Pulmonary artery endothelial cell (primary cell): ENCODE results near the gene ZNF644. TPM values are rescaled to one million over a fixed set of nuclear protein-coding genes. Genes with fewer than 3 reads are reported as not detected.
A peak's percentile ranks its signal among the peaks of the same experiment; 100 is the strongest.

ENCODE experiments used
- DNase-seq: peaks from one replicate; pipeline ENCODE4 v3.0.0-alpha.2; 2011; ENCODE audit warnings: low read depth, low spot score
- total RNA-seq: library from RNA; depleted of rRNA; stranded (reverse); fragments of >200 nt; gene quantifications from 2 replicates; pipeline ENCODE4 v1.2.3, GENCODE V29; 2014

Gene ZNF644
- total RNA-seq, 1 donor from 2014 or later = 47.5 TPM

GRCh38 chr1:91022518-91022929, 689 bp upstream of the ZNF644 start:
- DNase-seq = no peak

- DNase-seq = peak; percentile 63
These were observed 709 bp downstream of the ZNF644 start for GRCh38 chr1:91020967-91021685.

DNA sequence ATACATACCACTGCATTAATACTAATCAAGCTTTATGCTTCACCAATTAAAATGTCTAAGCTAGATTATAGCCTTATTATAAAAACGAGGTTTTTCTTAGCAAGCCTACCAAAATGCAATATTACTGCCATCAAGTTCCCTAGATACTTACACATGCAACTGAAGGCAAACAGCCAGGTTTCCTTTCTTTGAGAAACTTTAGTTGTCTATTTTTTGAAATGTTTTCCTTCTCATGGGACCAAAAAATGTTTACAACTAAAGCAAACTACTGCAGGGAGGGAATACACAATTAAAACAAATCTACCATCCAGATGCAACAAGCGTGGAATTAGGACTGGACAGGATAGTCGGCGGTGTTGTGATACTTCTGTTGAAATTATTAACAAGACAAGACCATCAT, 1.3 kb downstream of the ZNF644 start:
- no peak for DNase-seq

DNA sequence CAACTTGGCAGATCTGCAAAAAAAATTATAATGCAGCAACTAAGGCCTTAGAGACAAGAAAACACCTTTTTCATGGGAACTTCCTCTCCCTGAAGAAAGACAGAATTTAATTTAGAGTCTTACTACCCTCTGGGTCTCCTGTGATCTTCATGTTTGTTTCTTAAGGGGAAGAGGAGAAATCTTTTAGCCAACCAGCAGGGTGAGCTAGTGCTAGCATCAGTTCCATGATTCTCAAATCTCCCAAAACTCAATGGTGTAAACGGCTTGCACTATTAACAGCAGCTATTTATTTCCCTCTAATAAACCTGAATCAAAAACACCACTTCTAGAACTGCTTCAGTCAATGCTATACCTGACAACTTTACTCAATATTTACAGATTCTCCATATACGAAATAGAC, 3.8 kb downstream of the ZNF644 start:
- DNase-seq = no peak

GRCh38 chr1:91015794-91016550, 5.9 kb downstream of the ZNF644 start:
- DNase-seq = no peak

- no peak for DNase-seq
These were observed 6.5 kb downstream of the ZNF644 start for GRCh38 chr1:91015358-91015780.

DNA sequence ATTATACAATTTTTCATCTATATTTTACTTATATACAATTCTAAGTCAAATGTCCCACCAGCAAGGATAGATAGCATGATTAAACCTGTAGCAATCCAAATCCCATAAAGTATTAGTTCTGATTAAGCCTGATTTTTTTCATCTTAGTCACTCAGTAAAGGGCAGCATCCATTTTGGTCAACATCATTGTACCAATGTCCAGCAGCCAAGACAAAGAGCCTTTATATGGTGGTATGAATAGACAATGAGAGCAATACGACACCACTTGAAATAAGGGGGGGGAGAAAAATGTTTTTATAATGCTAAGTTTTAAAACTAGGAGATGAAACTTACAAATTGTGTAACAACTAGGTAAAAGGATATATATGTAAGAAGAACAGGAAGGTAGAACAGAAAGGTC, 7.4 kb downstream of the ZNF644 start:
- no peak for DNase-seq

GRCh38 chr1:91013302-91013701, 8.5 kb downstream of the ZNF644 start:
- no peak for DNase-seq

- DNase-seq = no peak
These were observed 9.6 kb downstream of the ZNF644 start for GRCh38 chr1:91012196-91012595.

DNA sequence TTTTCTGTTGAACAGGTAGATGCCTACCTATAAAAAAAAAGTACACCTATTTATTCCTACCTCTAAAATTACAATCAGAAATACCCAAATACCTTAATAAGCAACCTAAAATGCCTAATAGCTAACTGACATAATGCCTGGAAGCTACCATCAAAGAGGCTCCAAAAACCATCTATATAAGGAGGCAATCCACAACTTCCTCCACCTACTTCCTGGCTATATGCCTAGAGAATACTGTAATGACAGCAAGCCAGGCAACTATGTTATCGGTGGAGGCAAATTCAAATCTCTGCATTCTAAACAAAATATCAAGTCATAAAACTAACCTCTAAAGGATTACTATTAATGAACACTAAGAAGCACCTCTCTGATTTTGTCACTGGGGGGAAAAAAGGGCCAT, 10.1 kb downstream of the ZNF644 start:
- DNase-seq = peak; percentile 8

- no peak for DNase-seq
These were observed 14.0 kb downstream of the ZNF644 start for GRCh38 chr1:91007827-91008226.

GRCh38 chr1:91007092-91007491, 14.7 kb downstream of the ZNF644 start:
- DNase-seq = no peak

- no peak for DNase-seq
These were observed 15.5 kb downstream of the ZNF644 start for GRCh38 chr1:91006113-91006908.

DNA sequence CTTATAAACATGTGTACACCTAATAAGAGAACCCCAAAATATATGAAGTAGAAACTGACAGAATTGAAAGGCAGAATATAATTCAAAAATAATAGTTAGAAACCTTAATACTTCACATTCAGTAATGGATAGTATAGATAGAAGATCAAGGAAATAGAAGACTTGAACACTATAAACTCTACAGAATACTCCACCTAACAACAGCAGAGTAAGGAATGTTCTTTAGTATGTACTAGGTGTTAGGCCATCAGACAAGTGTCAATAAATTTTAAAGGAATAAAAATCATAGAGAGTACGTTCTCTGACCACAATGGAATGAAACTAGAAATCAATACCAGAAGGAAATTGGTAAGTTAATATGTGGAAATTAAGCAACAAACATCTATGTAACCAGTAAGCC, 16.6 kb downstream of the ZNF644 start:
- DNase-seq = no peak

GRCh38 chr1:91004145-91004544, 17.7 kb downstream of the ZNF644 start:
- DNase-seq = no peak

DNA sequence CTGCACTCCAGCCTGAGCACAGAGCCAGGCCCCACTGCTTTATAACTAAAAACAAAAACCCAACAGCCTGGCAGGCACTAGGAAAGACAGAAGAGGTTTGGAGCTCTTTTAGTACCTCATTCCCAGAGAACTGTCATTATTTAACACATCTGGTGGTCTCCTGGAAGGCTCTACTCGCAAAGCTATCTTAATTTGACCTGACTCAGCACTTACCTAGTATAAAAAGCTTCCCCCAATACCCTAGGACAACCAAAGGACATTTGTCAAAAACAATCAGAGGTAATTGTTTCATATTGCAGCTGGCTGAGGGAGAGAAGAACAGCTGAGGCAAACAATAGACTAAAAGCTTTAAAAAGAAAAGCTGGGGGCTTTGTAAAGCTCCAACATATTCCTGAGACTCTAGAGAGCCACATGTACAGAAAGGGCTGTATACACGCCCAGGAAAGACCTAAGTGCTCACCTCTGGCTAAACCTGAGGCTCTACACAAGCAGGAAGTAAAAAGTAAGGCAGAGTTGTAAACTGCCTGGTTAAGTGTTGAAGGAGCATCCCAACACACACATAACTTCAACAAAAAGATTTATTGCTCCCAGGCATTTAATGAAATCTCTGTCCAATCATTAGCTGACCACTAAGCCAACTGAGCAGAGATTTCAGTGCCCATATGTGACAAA, 25.0 kb downstream of the ZNF644 start:
- DNase-seq = no peak

DNA sequence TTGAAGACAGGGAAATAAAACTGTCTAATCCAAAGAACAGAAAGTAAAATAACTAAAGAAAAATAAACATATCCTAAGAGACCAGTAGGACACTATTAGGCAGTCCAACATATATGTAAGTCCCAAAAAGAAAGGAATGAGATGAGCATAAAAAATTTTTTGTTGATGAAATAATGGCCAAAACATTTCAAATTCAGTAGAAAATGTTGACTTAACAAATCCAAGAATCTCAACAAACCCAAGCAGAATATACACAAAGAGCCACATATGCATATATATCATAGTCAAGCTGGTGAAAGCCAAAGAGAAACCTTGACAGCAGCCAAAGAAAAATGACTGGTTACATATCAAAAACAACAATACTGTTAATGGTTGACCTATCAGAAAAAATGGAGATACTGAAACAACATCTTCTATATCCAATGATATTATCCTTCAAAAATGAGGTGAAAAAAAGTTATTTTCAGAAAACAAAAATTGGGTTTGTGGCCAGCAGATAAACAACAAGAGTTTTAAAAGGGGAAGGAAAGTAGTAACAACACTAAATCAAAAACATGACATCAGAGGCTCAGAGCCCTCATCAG, 26.4 kb downstream of the ZNF644 start:
- DNase-seq = no peak

DNA sequence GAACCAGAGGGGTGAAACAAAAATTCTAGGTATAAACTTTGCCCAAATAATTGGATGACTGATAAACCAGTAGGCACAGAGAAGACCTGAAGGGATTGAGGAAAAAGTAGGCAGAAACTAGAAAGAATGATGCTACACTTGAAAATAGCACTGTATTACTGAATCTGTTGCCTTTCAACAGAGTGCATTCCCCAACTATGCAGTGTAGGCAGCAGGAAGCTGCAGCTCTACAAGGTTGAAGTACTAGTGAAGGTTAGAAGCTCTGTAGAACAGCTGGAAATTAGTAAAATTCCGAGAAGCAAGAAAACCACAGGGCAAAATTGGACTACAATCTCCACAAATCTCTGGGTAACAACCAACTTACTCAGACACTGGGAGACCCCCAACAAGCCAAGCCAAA, 27.4 kb downstream of the ZNF644 start:
- no peak for DNase-seq

- DNase-seq = no peak
These were observed 28.6 kb downstream of the ZNF644 start for GRCh38 chr1:90993245-90993644.

DNA sequence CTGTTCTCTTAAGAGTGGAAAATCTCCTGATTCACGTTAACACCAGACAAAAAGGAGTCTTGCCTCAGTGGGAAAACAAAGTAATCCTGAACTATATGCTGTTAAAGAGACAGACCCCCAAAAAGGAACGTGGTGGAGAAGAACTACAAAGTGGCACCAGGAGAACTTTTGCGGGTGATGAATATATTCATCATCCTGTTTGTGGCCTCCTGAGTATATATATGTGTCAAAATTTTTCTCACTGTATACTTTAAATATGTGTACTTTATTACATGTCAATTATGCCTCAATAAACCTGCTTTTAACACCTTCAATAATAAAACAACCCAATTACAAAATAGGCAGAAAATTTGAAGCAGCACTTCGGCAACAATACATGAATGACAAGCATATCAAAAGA, 31.1 kb downstream of the ZNF644 start:
- no peak for DNase-seq

GRCh38 chr1:90989990-90990389, 31.8 kb downstream of the ZNF644 start:
- DNase-seq = no peak
